DND-41 (cell line): ENCODE measurements around the gene PRPF40B.
A peak's percentile ranks its signal among the peaks of the same experiment; 100 is the strongest.

Experiments used
- ATAC-seq: fragments of 200-7000 bp; cut with Tn5 transposase; 3 replicates; pipeline ENCODE4 v1.9.1; 2021; ENCODE audit warnings: low read depth; ENCODE audit not compliant: insufficient read depth
- DNase-seq: peaks from one replicate; pipeline ENCODE4 v3.0.0-alpha.2; 2020
- H2AFZ ChIP-seq: 2 replicates; pipeline ENCODE4 v1.6.0; 2012; ENCODE audit warnings: low read depth, low read length
- H3K27ac ChIP-seq: 2 replicates; pipeline ENCODE4 v1.5.1; 2012; ENCODE audit warnings: low read length, inconsistent platforms
- H3K27me3 ChIP-seq: fragments of 200-600 bp; sonication (generic); 2 replicates; pipeline ENCODE4 v1.6.0; 2012; ENCODE audit warnings: low read length, mild to moderate bottlenecking, inconsistent platforms; ENCODE audit not compliant: insufficient read depth, poor library complexity
- H3K36me3 ChIP-seq: 2 replicates; pipeline ENCODE4 v1.5.1; 2012; ENCODE audit warnings: low read length, inconsistent platforms; ENCODE audit not compliant: insufficient read depth
- H3K4me1 ChIP-seq: 2 replicates; pipeline ENCODE4 v1.5.1; 2012; ENCODE audit warnings: mild to moderate bottlenecking, low read length; ENCODE audit not compliant: insufficient read depth
- H3K4me2 ChIP-seq: 2 replicates; pipeline ENCODE4 v1.6.0; 2012; ENCODE audit warnings: mild to moderate bottlenecking, moderate library complexity, low read length, inconsistent platforms; ENCODE audit not compliant: insufficient read depth
- H3K4me3 ChIP-seq, 2 experiments: fragments of 200-600 bp in 1 of 2; shearing (Covaris generic) in 1 of 2; 2 replicates each; pipeline ENCODE4 v1.5.1; 2012 to 2016; ENCODE audit warnings: inconsistent platforms in 2 of 2, low read length in 2 of 2, mild to moderate bottlenecking in 2 of 2, low read depth in 1 of 2, moderate library complexity in 1 of 2
- H3K79me2 ChIP-seq: 2 replicates; pipeline ENCODE4 v1.6.0; 2012; ENCODE audit warnings: low read length, inconsistent platforms; ENCODE audit not compliant: insufficient read depth
- H3K9ac ChIP-seq: 2 replicates; pipeline ENCODE4 v1.6.0; 2012; ENCODE audit warnings: low read depth, mild to moderate bottlenecking, inconsistent platforms, low read length, moderate library complexity
- H3K9me3 ChIP-seq: 2 replicates; pipeline ENCODE4 v1.5.1; 2012; ENCODE audit warnings: low read length, moderate library complexity, mild to moderate bottlenecking, inconsistent platforms; ENCODE audit not compliant: insufficient read depth, severe bottlenecking
- H4K20me1 ChIP-seq: 2 replicates; pipeline ENCODE4 v1.6.0; 2012; ENCODE audit warnings: low read length; ENCODE audit not compliant: insufficient read depth
- EZH2 ChIP-seq: IDR thresholded peaks from 3 replicates; pipeline ENCODE4 v1.6.1; 2012; ENCODE audit warnings: borderline replicate concordance, low read depth, mild to moderate bottlenecking, moderate library complexity, low read length, inconsistent platforms; ENCODE audit not compliant: severe bottlenecking
- TF ChIP-seq, protein P1 (sequence below): IDR thresholded peaks from 2 replicates; pipeline ENCODE4 v1.5.1; 2012; ENCODE audit warnings: borderline replicate concordance, low read length, moderate library complexity, mild to moderate bottlenecking; ENCODE audit not compliant: poor library complexity, severe bottlenecking; ENCODE audit errors: extremely low read depth

PRPF40B gene

DNA sequence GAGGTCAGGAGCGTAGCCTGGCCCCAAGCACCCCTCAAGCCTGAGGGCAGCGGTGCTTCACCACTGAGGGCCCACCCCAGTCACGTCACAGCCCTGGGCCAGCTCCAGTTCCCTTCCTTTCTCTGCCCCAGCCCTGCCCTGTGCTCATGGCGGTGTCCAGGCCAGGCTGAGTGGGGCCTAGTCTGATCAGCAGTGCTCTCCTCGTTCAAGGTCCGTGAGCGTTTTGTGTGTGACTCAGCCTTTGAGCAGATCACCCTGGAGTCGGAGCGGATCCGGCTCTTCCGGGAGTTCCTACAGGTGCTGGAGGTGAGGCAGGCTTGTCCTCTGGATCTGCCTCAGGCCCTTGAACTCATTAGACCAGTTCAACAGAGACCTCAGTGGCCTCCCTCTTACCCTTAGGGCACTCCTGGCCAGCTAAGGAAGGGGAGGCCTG lies 19.0 kb downstream of the PRPF40B start:
- Histone ChIP-seq H3K9me3 (no peaks in the 10 kb centered on the region), H4K20me1 (no peaks in the 10 kb centered on the region), H3K9ac (no peak overlapping the region), H3K4me2 (no peak overlapping the region), H3K4me1 (peaks cover 6% of the 10 kb centered on the region), H2AFZ (no peak overlapping the region), H3K27me3 (no peaks in the 10 kb centered on the region), H3K4me3 (no peak overlapping the region), H3K36me3 (peaks cover 36% of the 10 kb centered on the region), H3K27ac (no peak overlapping the region), H3K79me2 (no peaks in the 10 kb centered on the region)
- ATAC-seq (no peak), DNase-seq (no peak)
- TF ChIP-seq EZH2, result no peak
- TF ChIP-seq, protein P1, sequence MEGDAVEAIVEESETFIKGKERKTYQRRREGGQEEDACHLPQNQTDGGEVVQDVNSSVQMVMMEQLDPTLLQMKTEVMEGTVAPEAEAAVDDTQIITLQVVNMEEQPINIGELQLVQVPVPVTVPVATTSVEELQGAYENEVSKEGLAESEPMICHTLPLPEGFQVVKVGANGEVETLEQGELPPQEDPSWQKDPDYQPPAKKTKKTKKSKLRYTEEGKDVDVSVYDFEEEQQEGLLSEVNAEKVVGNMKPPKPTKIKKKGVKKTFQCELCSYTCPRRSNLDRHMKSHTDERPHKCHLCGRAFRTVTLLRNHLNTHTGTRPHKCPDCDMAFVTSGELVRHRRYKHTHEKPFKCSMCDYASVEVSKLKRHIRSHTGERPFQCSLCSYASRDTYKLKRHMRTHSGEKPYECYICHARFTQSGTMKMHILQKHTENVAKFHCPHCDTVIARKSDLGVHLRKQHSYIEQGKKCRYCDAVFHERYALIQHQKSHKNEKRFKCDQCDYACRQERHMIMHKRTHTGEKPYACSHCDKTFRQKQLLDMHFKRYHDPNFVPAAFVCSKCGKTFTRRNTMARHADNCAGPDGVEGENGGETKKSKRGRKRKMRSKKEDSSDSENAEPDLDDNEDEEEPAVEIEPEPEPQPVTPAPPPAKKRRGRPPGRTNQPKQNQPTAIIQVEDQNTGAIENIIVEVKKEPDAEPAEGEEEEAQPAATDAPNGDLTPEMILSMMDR, result no peak

DNA sequence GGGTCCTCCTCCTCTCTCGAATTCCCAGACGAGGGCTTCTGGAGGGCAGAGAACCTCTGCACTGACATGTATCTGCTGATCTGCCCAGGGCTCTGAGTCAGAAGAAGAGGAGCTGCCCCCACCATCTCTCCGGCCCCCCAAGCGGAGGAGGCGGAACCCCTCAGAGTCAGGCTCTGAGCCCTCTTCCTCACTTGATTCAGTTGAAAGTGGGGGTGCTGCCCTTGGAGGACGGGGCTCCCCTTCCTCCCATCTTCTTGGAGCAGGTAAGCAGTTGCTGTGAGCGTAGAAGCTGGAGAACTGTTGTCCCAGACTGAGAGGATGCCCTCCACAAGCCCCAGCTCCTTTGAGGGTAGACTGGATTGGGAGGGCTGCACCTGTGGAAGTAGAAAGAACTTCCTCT lies 19.8 kb downstream of the PRPF40B start:
- no peak overlapping the region for H3K4me3 ChIP-seq
- no peak overlapping the region for H2AFZ ChIP-seq
- no peaks in the 10 kb centered on the region for H3K9me3 ChIP-seq
- H3K4me1 ChIP-seq, result peaks cover 6% of the 10 kb centered on the region
- DNase-seq (no peak), ATAC-seq (no peak)
- no peaks in the 10 kb centered on the region for H4K20me1 ChIP-seq
- no peak for TF ChIP-seq EZH2
- TF ChIP-seq, protein P1, result no peak
- H3K4me2 ChIP-seq, result no peak overlapping the region
- no peak overlapping the region for H3K27ac ChIP-seq
- H3K79me2 ChIP-seq, result no peaks in the 10 kb centered on the region
- peaks cover 42% of the 10 kb centered on the region for H3K36me3 ChIP-seq
- no peak overlapping the region for H3K9ac ChIP-seq
- no peaks in the 10 kb centered on the region for H3K27me3 ChIP-seq

DNA sequence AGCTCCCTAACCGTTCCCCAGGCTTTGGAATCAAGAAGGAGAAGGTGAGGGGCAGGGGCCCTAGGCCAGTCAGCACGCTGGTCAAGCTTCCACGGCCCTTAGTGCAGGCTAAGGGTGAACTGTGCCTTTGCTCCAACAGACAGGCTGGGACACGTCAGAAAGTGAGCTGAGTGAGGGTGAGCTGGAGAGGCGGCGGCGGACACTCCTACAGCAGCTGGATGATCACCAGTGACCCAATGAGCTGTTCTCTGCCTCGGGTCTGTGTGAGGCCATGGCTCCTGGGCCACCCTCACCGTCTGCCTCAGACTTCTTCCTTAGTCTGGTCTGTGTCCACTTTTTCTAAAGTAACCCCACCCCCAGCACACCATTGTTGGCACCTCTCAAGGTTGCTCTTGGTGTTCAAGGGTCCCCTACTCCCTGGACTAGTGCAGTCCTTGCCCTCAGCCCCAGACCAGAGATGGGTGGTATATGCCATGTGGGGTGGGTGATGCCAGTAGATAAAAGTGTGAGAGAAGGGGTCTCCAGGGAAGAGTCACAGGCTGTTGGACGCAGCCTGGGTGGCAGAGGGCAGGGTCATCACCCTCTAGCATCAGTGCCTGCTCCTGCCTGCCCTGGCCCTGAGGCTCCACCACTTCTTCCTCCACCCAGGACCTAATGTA lies 20.7 kb downstream of the PRPF40B start:
- ATAC-seq, result peak; percentile 32; the same call in 2 of the 3 replicates
- no peaks in the 10 kb centered on the region for H3K9me3 ChIP-seq
- no peaks in the 10 kb centered on the region for H3K27me3 ChIP-seq
- no peak overlapping the region for H3K9ac ChIP-seq
- peak overlapping the region; percentile 31; the same call in 1 of the 2 replicates for H3K27ac ChIP-seq
- peaks cover 51% of the 10 kb centered on the region for H3K36me3 ChIP-seq
- no peak overlapping the region for H3K4me2 ChIP-seq
- H3K79me2 ChIP-seq, result no peaks in the 10 kb centered on the region
- no peak overlapping the region for H3K4me3 ChIP-seq
- peak overlapping the region; percentile 31; the same call in 1 of the 2 replicates for H2AFZ ChIP-seq
- peaks cover 6% of the 10 kb centered on the region for H3K4me1 ChIP-seq
- DNase-seq, result no peak
- no peak for TF ChIP-seq EZH2
- TF ChIP-seq, protein P1, result no peak
- H4K20me1 ChIP-seq, result no peaks in the 10 kb centered on the region
